NCI-H146 (cell line): ENCODE data around the gene CSNK1D.
A peak's percentile ranks its signal among the peaks of the same experiment; 100 is the strongest.

Experiments
- DNase-seq: peaks from one replicate; lab custom pipeline; 2025; lab: John Stamatoyannopoulos, UW

Gene CSNK1D

DNA sequence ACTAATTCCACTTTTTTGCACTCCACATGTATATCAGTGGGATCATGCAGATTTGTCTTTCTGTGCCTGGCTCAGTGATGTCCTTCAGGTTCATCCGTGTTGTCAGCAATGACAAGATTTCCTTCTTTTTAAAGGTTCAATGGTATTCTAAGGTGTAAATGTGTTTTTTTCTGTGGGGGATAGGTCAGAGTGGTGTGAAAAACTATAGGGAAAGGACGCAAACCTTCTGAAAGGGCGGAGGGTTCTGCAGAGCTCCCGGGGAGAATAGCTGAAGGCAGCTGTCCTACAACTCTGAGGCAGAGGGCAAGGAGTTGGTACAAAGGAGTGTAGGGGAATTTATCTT is 21.9 kb upstream of the CSNK1D start:
- no peak for DNase-seq

DNA sequence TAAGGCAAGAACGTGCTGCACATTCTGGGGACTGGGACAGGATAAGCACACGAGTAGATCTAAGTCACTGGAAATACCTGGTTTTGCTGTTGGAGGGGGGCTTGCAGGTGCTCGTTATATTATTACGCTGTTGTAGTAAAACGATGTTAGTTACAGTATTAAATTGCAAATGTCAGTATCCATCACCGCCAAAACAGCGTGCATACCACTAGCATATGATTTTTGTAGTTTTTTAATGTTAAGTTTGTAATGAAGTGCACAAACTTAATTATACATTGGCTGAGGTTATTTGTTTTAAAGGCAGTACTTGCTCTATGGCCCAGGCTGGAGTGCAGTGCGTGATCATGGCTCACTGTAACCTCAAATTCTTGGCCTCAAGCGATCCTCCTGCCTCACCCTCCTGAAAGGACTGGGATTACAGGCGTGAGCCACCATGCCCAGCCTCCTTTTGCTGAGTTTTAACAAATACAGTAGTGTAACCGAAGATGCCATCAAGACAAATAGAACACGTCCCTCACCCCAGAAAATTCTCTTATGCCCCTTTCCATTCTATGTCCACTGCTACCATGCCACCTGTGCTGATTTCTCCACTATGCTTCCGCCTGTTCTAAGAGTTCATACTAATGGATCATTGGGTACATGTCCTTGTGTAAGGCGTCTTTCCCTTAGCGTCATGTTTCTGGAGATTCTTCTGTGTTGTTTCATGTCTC is 20.7 kb upstream of the CSNK1D start:
- no peak for DNase-seq

DNA sequence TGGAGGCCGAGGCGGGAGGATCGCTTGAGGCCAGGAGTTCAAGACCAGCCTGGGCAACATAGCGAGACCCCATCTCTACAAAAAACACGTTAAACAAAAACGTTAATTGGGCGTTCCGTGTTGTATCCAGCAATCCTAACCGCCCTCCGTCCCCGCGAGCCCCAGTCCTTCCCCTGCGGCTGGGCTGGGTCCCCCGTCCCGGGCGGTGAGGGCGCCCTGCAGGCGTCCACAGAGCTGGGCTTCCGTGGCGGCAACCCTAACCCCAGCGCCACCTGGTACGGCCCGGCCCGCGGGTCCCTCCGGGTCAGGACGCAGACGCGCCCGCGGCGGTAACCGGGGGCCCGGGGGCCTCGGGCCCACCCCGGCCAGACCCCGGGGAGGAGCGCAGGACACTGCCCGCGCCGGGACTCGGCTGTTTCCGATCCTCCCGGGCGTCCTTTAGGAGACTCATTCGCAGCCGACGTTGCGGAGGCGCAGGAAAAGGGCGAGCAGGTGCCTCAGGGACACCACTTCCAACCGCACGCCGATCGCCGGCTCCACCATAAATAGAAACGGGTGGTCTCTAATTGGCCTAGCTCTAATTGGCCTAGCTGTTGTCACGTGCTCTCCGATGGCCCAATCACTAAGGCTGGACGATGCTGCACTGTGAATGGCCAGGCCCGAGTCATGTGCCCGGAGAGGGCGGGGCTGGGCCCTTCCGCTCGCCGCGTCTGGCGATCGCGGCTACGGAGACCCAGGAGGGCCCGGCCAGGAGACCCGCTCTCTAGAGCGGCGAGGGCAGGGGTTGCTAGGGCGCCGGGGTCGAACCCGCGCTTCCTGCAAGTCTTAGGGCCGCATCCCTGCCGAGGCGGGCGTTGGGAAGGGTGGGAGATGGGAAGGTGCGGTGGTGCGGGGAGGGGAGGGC is 19.0 kb upstream of the CSNK1D start:
- DNase-seq = peak; percentile 99

DNA sequence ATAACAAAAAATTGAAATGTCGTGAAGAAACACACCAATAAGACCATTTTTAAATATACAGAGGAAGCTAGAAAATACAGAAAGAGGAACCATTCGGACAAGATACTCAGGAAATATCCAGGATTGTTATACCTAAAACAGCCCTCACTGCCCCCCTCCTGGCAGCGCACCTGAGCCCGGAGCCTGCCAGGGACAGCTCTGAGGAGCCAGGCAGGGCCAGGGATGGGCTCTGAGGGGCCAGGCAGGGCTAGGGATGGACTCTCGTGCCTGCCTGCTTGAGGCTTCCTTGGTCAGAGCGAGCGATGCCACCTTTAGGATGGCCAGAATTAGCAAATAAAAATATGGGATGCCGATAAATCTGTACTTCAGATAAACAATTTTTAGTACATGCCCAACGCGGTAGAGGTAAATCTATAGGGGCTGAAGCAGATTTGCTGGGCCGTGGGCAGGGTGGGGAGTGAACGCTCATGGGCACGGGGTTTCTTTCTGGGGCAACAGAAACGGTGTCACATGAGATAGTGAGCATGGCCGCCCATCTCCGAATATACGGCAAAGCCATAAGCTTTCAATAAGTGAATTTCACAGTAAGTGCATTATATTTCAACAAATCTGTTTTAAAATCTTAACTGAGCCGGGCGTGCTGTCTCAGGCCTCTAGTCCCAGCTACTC is 18.2 kb upstream of the CSNK1D start:
- DNase-seq = no peak

DNA sequence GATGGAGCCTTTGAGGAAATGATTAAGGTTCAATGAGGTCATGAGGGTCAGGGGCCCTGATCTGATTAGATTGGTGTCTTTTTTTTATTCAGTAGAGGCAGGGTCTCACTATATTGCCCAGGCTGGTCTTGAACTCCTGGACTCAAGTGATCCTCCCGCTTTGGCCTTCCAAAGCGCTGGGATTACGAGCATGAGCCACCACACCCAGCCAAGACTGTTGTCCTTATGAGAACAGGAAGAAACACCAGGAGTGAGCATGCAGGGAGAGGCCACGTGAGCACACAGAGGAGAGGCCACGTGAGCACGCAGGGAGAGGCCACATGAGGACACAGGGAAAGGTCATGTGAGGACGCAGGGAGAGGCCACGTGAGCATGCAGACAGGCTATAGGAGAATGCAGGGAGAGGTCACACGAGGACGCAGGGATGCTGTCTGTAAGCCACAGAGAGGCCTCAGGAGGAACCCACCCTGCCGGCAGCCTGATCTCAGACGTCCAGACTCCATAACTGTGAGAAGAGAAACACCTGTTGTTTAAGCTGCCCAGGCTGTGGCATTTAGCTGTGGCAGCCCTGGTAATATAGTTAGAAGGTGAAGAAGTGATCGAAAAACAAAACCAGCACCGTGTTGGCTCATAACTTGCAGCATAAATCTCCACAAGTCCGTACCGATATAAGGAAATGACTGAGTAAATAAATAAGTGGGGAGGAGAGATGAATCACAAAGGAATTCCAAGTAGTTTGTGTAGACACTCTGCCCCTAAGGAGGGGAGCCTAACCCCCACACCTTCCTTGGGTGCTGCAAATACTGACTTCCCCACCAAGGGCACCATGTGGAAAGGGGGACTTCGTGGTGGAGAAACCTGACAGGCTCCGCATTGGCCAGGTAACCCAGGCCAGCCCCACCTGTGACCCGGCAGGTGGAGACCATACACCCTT is 14.6 kb upstream of the CSNK1D start:
- DNase-seq = peak; percentile 79

DNA sequence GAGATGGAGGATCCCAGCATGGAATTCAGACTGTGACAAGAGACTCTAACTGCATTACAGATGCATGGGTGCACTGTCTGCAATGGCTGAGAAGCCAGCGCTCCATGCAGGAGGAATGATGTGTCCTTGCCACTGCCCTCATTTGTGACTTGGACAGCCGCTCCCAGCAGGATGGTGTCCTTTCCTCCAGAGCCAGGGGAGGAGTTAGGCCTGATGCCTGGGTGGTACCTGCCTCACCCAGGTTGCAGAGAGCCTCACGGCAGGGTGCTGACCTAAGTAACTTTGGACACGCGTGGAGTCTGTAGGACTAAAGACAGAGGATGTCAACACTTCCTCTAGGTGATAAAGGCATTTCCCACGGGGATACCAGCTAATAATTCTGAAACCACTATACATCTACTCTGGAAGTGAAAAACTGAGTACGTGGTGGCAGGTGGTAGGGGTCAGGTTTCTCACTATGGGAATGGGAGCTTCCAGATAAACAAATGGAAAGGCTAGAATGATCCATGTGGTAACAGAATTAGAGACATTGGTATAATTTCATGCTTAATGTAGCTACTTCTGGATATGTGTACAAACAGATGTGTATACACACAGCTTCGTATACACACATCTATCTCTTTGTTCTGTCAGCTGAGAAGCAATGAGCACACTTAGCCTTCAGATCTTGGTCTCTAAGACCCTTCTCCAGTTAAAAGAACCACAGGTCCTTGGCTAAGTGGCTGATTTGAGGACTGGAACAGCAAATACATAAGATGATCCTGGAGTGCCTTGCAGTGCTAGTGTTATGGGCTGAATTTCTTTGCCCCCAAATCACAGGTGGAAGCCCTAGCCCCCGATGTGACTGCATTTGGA is 13.7 kb upstream of the CSNK1D start:
- no peak for DNase-seq

DNA sequence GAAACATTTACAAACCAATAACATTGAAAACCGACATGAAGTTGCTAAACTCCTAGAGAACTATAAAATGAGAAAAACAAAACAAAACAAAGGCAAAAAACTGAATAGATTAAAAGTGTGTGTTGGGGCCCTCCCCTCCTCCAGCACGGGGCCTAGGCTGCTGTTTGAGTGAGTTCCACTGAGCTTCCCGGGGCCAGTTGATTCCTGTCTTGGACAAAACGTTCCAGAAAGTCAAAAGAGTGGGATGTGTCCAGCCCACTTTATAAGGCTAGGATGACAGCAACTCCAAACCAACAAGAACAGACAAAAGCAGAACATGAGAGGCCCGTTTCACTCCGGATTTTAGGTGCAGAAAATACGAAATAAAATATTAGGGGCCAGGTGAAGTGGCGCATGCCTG is 11.6 kb upstream of the CSNK1D start:
- DNase-seq = no peak

DNA sequence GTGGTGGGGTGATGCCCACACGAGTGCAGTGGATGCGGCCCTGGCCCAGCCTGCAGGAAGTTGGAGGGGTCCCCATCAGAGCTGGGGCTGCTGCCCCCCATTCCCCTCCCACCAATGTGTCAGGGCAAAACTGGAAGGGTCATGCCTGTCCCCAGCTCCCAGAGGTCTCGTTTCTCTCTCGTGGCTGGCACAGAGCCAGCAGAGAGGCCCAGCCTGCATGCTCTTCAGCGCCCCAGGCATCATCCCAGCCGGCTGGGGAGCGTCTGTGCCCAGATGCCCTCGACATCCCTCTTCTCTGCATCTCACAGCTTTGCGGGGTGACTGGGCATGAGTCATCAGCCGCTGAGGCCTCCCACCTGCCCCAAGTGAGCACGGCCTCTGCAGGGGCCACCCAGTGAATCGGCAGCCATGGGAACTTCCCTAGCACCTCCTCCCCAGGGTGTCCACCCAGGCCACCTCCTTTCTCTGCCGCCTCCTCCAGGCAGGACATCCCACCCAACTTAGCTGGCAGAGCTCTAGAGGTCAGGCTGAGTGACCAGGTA is 9.8 kb upstream of the CSNK1D start:
- peak; percentile 50 for DNase-seq

DNA sequence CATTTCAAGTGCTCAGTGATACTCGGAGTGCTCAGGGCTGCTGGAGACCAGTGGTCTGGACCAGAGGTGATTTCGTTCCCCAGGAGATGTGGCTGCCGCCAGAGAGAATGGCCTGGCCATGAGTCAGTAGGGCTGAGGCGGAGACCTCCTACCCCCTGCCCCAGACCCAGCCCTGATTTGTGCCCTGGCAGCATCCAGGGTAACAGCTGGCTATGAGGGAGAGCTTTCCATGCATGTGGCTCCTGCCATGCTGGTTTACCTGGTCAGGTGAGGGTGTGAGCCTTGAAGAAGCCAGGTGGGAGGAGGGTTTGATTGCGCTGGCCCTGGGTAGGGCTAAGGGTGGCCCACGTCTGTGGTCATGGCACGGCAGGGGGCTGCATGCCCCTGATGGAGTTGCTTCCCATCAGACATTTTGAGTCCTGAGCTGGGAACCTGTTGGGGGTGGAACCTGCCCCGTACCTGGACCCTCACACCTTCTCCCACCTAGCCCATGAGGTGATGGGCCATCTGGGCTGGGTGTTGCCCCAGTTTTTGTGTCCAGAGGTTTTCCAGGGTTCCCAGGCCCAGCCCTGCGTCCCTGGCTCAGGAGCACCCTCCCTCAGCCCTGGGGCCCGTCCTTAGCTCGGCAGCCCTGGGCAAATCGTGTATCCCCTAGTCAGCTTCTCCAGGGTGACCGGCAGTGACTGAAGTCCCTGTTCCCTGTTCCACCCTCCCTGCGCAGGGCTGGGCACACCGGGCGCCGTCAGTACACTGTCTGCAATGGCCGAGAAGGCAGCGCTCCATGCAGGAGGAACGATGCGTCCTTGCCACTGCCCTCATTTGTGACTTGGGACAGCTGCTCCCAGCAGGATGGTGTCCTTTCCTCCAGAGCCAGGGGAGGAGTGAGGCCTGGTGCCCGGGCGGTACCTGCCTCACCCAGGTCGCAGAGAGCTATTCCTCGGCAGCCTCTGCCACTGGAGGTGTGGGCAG is 9.0 kb upstream of the CSNK1D start:
- no peak for DNase-seq

DNA sequence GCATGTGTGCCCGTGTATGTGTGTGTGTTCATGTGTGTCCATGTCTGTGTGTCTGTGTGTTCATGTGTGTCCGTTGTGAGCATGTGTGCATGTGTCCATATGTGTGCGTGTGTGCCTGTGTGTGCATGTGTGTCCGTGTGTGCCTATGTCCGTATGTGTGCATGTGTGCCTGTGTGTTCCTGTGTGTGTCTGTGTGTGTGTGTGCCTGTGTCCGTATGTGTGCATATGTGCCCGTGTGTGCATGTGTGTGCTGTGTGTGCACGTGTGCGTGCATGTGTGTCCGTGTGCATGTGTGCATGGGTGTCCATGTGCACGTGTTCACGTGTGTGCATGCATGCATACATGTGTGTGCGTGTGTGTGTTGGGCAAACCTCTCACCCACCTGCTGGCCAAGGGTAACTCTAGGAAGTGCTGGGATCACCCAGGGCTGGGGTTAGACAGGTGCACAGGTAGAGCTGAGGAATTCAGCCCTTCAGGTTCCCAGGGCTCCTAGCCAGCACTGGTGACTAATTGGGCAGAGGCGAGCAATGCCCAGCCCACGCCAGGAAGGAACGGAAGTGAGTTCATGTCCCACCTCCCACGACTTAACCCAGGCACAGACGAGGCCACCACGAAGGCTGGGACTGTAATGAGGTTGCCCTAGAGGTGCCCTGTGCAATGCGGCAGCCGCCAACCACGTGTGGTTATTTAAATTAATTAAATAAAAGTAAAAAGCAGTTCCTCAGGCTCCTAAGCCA is 8.2 kb upstream of the CSNK1D start:
- no peak for DNase-seq

DNA sequence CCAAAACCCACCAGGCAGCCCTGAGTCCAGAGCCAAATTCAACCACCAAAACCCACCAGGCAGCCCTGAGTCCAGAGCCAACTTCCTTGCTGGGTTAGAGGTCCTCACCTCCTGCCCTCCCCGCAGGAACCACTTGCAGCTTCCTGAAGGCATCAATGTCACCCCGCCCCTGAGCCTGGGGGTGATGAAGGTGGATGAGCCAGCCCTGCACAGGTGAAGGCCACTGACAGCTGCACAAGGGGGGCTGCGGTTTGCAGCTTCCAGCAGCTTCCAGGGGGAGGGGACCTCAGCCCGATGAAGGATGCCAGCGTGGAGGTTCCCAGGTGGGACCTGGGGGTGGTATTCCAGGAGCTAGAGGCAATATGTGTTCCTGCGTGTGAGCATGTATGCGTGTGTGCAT is 7.6 kb upstream of the CSNK1D start:
- DNase-seq = no peak

DNA sequence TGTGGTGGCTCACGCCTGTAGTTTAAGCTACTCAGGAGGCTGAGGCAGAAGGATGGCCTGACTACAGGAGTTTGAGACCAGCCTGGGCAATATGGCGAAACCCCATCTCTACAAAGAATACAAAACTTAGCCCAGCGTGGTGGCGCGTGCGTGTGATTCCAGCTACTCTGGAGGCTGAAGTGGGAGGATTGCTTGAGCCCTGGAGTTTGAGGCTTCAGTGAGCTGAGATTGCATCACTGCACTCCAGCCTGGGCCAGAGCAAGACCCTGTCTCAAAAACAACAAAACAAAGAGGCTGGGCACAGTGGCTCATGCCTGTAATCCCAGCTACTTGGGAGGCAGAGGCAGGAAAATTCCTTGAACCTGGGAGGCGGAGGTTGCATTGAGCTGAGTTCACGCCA is 7.0 kb upstream of the CSNK1D start:
- no peak for DNase-seq

DNA sequence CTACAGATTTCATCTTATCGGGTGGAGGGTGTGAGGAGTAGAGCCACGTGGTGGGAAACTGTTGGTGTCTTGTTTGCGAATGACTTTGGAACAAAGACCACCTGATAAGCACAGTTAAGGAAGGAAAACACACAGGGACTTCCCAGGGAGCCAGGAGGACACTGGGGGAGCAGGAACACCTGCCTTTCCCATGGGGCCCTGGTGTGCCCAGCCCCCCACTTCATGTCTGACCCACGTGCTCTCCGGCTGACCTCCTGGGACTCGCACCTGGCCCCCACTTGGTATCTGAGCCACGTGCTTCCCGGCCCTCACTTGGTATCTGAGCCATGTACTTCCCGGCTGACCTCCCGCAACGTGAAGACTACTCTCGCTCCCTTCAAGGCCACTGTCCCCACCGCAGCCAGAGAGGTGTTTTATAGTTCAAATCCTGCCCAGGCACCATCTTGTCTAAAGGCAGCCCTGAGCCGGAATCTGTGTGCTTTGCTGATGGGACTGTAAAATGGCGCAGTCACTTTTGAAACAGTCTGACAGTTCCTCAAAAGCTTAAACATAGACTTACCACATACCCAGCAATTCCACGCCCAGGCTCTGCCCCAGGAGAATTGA is 5.4 kb upstream of the CSNK1D start:
- DNase-seq = peak; percentile 96

DNA sequence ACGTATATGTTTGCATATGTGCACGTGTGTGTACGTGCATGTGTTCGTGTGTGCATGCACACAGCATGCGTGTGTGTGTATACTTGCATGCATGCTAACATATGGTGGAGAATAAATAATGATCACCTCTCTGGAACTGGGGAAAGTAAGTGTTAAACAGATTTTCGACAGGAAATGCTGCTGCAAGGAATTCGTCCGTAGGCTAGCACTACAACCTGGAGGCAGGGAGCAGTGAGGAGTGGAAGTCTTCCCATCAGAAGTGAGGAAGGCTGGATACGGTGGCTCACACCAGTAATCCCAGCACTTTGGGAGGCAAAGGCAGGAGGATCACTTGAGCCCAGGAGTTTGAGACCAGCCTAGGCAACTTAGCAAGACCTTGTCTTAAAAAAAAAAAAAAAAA is 4.8 kb upstream of the CSNK1D start:
- no peak for DNase-seq

DNA sequence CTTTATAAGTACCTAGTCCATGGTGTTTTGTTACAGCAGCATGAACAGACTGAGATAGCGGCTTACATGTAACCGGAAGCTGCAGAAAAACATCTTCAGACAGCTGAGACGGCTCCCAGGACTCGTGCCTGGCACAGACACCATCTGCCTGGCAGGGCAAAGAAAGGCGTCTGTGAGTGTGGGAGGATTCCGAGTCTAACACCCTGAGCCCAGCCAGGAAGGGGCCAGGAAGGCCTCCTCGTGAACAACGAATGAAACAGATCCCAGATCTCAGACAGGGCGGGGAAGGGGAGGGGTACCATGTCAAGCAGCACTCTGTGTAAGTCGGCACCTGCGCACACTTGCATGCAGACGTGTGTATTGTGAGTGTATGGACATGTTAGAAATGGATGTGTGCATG is 4.4 kb upstream of the CSNK1D start:
- no peak for DNase-seq

DNA sequence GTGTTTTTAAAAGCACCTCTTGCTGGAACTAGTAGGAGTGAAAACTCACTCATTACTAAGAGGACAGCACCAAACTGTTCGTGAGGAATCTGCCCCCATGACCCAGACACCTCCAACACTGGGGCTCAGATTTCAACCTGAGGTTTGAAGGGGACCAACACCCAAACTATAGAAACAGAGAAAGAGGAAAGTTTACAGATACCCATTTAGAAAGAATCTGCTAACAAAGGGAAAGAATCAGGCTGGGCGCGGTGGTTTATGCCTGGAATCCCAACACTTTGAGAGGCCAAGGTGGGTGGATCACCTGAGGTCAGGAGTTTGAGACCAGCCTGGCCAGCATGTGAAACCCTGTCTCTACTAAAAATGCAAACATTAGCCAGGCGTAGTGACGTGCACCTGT is 3.4 kb upstream of the CSNK1D start:
- no peak for DNase-seq

DNA sequence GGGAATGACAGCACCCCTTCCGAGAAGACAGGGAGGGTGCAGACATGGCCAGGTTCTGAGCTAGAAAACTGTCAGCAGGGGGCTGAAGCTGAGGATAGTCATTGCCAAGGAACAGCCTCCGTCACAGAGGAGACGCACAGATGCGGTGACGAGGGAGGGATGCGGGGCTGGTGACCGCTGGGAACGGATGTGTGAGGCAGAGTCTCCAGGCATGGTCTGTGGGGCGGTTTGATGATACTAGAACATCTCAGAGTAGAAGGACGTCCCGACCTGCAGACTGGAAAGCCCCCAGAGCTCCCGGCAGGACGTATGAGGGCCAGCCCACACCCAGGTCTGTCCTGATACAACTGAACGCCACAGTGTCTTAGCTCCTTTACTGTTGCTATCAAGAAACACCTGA is 1.8 kb upstream of the CSNK1D start:
- DNase-seq = no peak
